GM10248 (cell line): ENCODE results near the gene SLC16A12.

Source experiments
- CTCF ChIA-PET: fragments of 300-600 bp; sonication (Branson Sonifier 250); formaldehyde crosslinking; extraction: SDS; loops from one replicate; lab custom pipeline; 2021; ENCODE audit warnings: antibody characterized with exemption; lab: Yijun Ruan, JAX
- POLR2A ChIA-PET: fragments of 350-650 bp; sonication (Branson Sonifier 250); formaldehyde crosslinking; extraction: SDS; loops from one replicate; lab custom pipeline; 2020; ENCODE audit warnings: antibody characterized with exemption; lab: Yijun Ruan, JAX
- DNase-seq: peaks from one replicate; pipeline ENCODE4 v3.0.0; 2012; ENCODE audit errors: extremely low spot score
- TF ChIP-seq, protein P1 (sequence below): IDR thresholded peaks from 2 replicates; pipeline ENCODE4 v1.5.1; 2012; ENCODE audit warnings: mild to moderate bottlenecking, low read depth; ENCODE audit errors: extremely low read depth, missing control alignments, control extremely low read depth

Gene SLC16A12

DNA sequence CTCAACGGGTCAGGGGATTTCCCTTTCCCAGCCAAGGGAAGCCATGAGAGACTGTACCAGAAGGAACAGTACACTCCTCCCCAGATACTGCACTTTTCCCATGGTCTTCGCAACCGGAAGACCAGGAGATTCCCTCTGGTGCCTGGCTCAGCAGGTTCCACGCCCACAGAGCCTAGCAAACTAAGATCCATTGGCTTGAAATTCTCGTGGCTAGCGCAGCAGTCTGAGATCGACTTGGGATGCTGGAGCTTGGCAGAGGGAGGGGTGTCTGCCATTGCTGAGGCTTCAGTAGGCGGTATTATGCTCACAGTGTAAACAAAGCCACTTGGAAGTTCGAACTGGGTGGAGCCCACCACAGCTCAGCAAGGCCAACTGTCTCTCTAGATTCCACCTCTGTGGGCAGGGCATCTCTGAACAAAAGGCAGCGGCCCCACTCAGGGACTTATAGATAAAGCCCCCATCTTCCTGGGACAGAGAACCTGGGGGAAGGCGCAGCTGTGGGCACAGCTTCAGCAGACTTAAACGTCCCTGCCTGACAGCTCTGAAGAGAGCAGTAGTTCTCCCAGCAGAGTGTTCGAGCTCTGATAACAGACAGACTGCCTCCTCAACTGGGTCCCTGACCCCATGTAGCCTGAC is 29.6 kb downstream of the SLC16A12 start:
- ChIA-PET CTCF (interaction anchor here (1.2 kb wide), 1 partner anchor 15 kb away, joined by 3 read pairs; no protein-coding TSS in a partner anchor), POLR2A (no interaction called here)
- TF ChIP-seq, protein P1, sequence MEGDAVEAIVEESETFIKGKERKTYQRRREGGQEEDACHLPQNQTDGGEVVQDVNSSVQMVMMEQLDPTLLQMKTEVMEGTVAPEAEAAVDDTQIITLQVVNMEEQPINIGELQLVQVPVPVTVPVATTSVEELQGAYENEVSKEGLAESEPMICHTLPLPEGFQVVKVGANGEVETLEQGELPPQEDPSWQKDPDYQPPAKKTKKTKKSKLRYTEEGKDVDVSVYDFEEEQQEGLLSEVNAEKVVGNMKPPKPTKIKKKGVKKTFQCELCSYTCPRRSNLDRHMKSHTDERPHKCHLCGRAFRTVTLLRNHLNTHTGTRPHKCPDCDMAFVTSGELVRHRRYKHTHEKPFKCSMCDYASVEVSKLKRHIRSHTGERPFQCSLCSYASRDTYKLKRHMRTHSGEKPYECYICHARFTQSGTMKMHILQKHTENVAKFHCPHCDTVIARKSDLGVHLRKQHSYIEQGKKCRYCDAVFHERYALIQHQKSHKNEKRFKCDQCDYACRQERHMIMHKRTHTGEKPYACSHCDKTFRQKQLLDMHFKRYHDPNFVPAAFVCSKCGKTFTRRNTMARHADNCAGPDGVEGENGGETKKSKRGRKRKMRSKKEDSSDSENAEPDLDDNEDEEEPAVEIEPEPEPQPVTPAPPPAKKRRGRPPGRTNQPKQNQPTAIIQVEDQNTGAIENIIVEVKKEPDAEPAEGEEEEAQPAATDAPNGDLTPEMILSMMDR: no peak
- no peak for DNase-seq

DNA sequence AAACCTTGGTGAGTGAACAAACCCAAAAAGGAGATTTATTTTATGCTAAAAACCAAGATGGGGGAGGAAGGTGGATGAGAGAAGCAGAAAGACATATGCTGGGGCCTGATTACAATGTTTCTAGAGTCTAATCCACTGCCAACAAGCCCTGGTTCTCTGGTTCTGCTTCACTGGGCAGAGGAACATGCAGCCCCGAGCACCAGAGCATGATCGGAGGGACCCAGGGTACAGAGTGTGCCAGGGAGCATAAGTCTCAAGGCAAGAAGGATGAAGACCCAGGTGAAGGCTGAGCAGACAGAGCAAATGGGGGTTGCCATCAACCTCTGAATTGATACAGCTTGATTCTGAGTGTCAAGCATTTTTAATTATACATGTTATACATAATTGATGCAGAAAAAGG is 30.7 kb downstream of the SLC16A12 start:
- ChIA-PET CTCF (no interaction called here), POLR2A (no interaction called here)
- TF ChIP-seq, protein P1: no peak
- no peak for DNase-seq

DNA sequence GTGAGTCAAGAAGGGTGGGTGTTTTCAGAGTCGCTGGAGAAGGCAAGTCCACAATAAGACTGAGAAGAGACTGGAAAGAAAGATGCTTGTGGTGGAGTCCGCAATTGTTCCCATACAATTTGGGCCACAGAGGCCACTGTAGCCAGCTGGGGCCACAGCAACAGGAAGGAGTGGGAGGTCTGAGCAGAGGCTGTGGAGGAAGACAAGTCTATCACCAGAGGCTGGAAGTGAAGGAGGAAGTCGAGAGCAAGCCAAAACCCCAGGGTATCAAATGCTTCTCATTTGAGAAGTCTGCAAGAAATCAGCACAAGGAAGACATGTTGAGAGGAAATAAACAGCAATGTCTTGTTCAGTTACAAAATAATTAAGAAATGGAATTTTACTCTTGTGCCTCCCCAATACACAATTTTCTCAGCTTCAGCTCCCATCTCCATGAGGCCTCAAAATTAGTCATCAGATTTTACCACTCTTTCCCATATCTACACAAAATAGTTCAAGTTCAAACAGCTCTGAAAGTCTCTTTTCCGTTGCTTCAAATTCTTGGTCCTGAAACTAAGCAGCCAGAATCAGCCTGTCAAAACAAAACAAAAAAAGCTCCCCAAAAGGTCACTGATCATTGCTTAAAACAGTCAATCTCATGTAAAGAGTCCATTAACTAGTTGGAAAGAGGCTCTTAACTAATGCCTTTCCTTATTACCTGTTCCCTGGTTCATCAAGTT is 31.6 kb downstream of the SLC16A12 start:
- ChIA-PET POLR2A (no interaction called here), CTCF (no interaction called here)
- DNase-seq: no peak
- TF ChIP-seq, protein P1: no peak

DNA sequence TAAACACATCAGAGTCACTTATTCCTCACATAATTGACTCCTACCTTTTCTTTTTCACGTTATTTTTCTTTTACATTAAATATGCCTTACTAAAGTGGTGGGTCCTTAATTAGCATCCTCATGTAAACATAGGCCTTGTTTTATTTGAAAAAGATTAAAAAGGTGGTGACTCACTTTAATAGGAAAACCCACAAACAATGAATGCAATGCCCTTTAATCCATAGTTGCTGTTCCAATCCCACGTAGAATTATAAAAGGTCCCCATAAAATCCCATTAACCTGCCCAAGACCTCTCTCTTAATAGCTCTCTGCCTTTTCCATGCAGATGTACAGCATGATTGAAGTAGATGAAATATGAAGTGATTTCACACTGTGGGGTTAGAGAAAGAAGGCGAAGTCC is 32.2 kb downstream of the SLC16A12 start:
- TF ChIP-seq, protein P1: no peak
- POLR2A ChIA-PET: no interaction called here
- DNase-seq: no peak
- CTCF ChIA-PET: no interaction called here

DNA sequence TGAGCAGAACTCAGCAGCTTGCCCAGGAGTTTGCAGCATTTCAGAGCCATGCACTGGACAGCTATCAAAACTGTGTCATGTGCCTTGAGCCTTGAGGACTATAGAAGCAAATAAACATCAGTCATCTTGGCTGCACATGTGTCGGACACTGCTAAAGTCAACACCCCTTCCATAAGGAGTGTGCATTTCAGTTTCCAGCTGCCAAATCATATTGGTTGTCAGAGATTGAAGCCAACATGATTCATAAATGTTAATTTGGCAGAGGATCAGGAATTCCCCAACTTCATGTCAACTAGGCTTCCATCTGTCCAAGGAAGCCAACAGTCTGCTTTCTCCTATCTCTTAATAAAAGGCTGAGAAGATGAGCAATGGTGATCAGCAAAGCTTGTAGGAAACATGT is 32.8 kb downstream of the SLC16A12 start:
- CTCF ChIA-PET: no interaction called here
- DNase-seq: no peak
- TF ChIP-seq, protein P1: no peak
- POLR2A ChIA-PET: no interaction called here

DNA sequence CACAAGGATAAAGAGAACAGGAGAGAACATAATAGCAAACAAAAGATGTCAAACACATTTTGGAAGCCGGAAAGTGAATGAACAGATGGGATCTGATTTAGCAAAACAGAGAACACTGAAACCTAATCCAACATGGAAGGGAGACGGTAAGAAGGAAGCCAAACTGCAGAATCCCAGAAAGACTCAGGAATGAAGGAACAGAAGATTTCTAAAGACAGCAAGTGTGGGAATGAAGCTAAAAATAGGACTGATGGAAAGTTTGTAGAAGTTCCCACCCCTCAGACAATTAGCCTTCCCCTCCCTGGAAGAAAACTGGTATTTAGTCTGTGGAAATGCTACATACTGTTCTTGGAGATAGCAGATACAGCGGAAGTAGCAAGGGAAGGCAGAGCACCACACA is 40.8 kb downstream of the SLC16A12 start:
- ChIA-PET POLR2A (no interaction called here), CTCF (no interaction called here)
- TF ChIP-seq, protein P1: no peak
- DNase-seq: no peak
